Inflammatory macrophage (primary cell): ENCODE data around the gene MRC2.
"Not testable (repeated sequence)": the region's sequence is repeated elsewhere in the genome, so short reads cannot be mapped to it uniquely, and the experiment has no call there.

Experiments
- DNase-seq, 2 donors: peaks; one replicate each; pipeline ENCODE4 v3.0.0-alpha.2; 2020 to 2022
- total RNA-seq, 18 experiments: gene quantifications; one replicate each; lab custom pipeline; 2026; ENCODE audit warnings: mixed read lengths in 6 of 18, inconsistent platforms in 2 of 18; lab: John Stamatoyannopoulos, UW

MRC2 gene
- total RNA-seq, result 36.5 to 189 (median 89.2) reads per million in 18 experiments

DNA sequence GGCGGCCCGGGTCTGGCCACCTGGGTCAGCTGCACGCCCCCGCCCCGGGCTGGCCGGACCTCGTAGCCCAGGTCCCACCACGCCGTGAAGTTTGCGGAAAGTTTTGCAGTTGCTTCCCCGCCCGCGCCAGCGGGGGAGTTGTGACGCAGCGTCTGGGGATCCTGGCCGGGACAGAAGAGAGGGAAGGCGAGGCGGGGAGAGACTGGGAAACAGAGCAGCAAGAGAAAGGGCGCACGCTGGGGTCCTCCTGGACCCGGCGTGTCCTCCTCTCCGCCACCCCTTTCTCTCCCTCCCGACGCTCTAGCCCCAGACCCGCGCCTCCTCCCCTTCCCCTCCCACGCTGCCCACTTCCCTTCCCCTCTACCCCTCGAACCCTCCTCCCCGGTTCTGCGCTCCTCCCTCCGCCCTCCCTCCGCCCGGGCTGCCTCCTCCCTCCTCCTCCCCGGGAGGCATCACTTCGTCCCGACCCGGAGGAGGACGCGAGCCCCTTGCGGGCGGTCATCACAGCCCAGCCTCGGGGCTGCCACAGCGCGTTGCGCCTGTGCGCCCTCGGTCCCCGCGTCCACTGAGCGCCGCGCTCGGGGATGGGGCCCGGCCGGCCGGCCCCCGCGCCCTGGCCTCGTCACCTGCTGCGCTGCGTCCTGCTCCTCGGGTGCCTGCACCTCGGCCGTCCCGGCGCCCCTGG lies at the start of gene MRC2:
MRC2 (plus strand) TSS at position 452 of the 685 bp plus-strand sequence; CDS start at position 585, 133 bp downstream.
- peak; percentile 49 to 56 for DNase-seq

DNA sequence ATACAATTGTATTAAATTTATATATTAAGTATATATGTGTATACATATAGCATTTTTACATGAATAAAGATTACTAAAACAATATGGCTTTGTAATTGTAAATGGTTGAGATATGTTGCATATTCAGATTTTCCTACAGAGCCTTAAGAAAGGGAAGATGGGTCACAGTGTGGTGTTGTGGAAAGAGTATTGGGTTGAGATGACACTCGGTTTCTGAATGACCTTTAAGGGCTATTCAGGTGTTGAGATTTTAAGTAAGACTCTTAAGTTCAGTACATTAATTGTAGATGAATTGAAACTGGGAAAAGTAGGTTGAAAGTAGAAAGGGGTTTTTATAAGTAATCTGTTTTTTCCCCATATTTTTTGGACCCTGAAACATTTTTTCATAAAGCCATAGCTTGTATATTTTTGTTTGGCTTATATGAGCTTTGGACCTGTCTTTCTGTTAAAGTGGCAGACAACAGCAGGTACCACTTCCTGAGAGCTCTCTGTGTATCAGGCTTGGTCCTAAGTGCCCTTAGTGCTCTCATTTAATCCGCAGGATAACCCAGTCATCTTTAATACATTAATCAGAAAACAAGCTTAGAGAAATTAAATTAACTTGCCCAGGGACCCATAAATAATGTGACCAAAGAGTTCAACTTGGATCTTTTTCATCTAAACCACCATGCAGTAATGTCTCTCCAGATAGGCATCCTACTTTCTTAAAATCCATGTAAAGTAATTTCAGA lies 48.5 kb upstream of the MRC2 start:
- no peak for DNase-seq

DNA sequence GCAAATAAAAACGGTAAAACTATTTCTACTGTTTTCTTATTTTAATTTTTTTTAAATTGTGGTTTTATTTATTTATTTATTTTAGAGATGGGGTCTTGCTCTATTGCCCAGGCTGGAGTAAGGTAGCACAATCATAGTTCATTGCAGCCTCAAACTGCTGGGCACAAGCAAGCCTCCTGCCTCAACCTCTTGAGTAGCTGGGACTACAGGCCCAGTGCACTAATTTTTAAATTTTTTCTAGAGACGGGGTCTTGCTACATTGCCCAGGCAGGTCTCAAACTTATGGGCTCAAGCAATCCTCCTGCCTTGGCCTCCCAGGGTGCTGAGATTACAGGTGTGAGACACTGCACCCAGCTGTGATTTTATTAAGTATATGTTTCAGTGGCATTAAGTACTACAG lies 46.5 kb upstream of the MRC2 start:
- no peak for DNase-seq

- DNase-seq, result no peak
Measured at GRCh38 chr17:62581764-62582163, 45.7 kb upstream of the MRC2 start.

- no peak for DNase-seq
Measured at GRCh38 chr17:62587554-62587953, 39.9 kb upstream of the MRC2 start.

DNA sequence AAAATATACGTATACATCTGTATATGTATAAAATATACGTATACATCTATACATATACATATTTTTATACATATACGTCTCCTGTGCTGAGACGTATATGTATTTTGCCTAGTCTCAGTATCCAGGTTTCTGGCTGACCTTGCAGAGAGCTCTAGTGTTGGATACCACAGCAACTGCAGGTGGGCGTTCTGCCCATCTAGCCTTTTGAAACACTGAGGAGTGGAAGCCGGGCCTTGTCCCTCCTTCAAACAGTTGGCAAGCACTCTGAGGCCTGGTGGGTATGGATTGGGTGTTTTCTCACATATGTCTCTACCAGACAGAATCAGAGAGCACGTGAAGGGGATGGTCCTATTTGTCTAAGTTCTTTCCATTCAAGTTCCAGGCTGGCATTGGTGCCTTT lies 39.4 kb upstream of the MRC2 start:
- DNase-seq, result no peak

- DNase-seq, result no peak
Measured at GRCh38 chr17:62591333-62591732, 36.1 kb upstream of the MRC2 start.

- not testable (repeated sequence) for DNase-seq
Measured at GRCh38 chr17:62591822-62592221, 35.6 kb upstream of the MRC2 start.

- no peak for DNase-seq
Measured at GRCh38 chr17:62592341-62593099, 35.0 kb upstream of the MRC2 start.

DNA sequence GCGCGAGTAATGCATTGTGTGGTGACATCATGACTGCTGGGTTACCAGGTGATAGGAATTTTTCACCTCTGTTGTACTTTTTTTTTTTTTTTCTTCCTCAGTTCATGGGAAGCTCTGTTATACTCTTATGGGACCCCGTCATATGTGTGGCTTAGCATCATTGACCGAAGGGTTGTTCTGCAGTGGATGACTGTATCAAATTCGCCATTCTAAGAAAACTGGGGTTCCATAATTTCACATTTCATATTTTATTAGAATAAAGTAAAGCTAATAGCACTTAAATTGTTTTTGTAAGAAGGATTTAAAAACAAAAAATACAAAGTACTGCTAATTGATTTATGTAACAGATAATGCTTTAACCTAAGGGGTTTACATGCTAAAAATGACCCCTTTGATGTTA lies 32.0 kb upstream of the MRC2 start:
- DNase-seq, result no peak

DNA sequence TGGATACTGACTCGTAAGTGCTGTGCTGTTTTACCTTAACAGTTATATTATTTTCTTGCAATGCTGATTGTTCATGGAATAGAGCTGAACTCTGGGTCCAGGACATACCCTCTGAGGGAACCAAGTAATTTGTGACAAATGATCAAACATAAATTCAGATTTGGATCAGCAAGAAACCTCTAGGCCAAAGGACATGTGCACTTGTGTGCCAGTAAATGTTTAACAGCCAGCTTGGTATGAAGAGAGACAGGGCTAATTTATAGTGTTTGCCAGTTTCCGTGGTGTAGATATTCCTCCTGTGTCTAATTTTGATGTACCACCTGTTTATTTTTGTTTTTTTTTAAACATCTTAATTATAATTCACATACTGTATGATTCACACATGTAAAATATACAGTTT lies 30.8 kb upstream of the MRC2 start:
- no peak for DNase-seq

DNA sequence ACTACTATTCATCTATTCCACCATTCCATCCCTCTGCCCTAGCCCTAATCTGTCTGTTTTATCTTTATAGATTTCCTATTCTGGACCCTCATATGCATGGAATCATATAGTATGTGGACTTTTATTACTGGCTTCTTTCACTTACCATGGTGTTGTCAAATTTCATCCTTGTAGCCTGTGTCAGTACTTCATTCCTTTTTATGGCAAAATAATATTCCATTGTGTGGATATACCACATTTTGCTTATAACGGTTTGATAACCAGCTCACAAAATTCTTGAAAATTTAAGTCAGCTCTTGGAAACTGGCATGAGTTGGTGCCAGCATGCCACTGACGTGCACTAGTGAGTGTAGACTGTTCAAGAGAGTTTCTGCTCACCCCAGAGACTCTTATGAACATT lies 30.3 kb upstream of the MRC2 start:
- DNase-seq, result no peak

DNA sequence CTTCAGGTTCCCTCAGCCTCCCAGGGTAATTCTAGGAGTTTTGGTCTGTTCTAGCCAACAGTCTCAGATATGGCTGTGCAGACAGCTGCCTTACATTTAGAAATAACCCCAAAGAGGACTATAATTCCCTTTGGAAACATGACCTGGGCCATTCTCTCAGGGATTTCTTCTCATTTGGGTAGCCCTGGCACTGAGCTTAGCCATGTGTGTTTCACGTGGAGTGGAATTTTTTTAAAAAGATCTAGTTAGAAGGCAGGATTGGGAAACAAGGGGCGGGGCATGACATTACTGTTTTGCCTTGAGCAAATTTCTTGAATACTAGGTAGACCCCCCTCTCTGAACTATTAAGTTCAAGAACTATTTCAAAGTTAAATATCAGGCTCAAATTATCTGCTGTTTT lies 29.6 kb upstream of the MRC2 start:
- no peak for DNase-seq

- DNase-seq, result no peak
Measured at GRCh38 chr17:62599964-62600657, 27.4 kb upstream of the MRC2 start.

- DNase-seq, result no peak
Measured at GRCh38 chr17:62600805-62601204, 26.7 kb upstream of the MRC2 start.

DNA sequence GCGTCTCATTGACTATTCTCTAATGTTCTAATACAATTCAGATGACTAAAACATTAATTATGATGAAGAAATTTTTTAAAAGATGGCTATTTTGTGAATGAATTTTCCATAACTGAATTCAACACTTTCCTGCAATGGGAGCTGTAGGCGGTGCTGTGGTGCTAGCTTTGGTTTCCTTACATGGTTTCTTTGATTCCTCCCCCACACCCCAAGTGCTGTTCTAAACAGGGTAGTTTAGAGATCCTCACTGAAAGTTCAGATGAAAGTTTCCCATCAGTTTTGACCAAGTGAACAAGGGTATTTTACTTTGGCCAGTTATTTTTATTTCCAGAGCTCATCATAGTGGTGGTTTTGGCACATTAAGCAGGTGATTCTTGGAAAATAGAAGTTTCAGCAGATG lies 26.0 kb upstream of the MRC2 start:
- peak in 1 of 2 donors; percentile 28 for DNase-seq

GRCh38 chr17:62603783-62604182 lies 23.7 kb upstream of the MRC2 start:
- not testable (repeated sequence) for DNase-seq

GRCh38 chr17:62605588-62605987 lies 21.9 kb upstream of the MRC2 start:
- no peak for DNase-seq

DNA sequence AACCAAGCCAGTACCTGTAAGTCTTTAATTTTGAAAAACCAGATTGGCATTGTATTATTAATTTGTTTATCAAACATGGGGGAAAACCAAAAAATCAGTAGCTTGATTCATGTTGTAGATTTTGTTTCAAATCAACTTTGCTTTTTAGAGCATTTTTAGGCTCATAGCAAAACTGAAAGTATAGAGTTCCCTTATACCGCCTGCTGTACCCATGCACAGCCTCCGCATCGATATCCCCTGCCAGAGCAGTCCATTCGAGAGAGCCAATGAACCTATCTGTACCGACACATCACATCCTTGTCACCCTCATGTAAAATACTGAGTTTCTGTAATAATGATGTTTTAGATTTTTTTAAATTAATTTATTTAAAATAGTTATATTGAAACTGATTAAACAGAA lies 16.2 kb upstream of the MRC2 start:
- DNase-seq, result peak; percentile 22 to 41

GRCh38 chr17:62611728-62612127 lies 15.7 kb upstream of the MRC2 start:
- DNase-seq, result peak; percentile 87 to 93

- not testable (repeated sequence) for DNase-seq
Measured at GRCh38 chr17:62612289-62612688, 15.2 kb upstream of the MRC2 start.

DNA sequence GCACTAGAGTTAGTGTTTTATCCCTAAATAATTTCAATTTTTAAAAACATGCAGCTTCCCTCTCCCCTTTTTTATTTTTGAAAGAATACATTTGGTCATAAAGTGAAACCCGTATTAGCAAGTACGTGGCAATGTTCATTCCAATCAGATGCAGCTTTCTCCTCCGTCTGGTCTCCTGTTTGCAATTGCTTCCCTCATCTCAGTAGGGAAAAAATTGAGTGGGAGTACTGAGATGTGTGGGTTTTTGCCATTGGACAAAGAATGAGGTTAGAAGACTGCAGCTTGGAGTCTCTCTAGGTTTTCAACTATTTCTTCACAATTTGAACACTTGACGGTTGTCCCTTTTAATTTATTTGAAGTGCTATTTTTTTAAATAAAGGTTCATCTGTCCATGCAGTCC lies 14.4 kb upstream of the MRC2 start:
- peak in 1 of 2 donors; percentile 24 for DNase-seq

GRCh38 chr17:62614142-62614541 lies 13.3 kb upstream of the MRC2 start:
- no peak for DNase-seq
